Stimulated activated CD4-positive, alpha-beta T cell treated with anti-CD3 and anti-CD28 coated beads, Interleukin-4, amount 100 ng/mL, for 1 hour (primary cell): ENCODE results near the gene CACNA1S.

Experiments used
- DNase-seq: peaks from one replicate; pipeline ENCODE4 v3.0.0-alpha.2; 2020

CACNA1S gene

DNA sequence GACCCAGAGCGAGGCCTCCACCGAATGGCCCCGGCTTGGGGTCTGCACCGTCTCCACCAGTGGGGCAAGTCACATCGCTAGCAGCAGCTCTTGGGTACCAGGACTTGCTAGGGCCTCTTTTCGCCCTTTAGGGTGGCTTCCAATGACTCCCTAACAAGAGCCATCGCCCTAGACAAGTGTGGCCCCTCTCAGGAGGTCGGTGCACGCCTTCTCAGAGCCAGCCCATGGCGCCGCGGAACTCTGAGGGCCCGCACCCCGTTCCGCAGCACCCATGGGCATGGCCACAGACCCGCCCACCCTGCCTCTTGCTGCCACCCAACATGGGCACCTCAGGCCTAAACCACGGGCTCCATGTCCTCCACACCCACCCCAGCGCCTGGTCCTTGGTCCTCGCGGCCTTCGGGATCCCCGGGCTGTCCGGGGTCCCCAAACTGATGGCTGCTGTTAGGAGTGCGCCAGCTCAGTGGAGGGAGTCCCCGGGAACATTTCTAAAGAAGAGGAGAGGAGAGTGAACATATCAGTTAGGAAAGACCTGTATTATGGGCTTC is 3.2 kb upstream of the CACNA1S start:
- DNase-seq: no peak

DNA sequence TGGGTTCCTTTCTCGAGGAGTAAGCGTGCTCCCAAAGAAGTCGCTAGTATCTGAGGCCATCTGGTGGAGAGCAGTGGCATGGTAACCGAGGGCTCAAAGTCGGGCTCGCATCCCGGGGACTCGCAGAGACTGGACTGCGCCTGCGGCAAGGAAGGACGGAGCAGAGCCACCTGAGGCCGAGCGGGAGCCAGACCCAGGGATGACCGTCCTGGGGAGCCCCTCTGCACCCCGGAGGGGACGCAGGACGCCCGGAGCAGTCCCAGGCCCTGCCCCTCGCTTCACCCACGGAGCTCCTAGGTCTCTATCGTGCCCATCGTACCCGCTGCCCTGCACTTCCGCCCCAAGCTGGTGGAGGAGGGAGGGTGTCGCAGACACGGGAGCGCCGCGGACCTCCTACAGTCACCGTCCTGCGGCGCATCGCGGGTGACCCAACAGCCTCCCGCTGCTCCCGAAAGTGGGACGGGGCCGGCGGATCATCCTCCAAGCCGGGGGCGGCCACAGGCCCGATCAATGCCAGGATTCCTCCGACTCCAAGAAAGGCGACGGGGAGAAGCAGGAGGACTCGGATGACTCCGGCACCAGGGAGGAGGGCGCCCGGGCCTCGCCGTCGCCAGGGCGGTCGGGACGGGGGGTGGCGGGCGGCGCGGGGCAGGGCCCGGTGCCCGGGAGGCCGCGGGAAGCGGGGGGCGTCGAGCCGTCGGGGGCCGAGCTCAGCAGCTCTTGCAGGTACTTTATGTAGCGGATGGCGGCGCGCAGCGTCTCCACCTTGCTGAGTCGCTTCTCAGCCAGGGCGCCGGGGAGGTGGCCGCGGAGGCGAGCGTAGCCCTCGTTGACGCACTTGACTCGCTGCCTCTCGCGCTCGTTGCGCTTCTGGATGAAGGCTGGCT is 2.3 kb upstream of the CACNA1S start:
- peak; percentile 71 for DNase-seq

DNA sequence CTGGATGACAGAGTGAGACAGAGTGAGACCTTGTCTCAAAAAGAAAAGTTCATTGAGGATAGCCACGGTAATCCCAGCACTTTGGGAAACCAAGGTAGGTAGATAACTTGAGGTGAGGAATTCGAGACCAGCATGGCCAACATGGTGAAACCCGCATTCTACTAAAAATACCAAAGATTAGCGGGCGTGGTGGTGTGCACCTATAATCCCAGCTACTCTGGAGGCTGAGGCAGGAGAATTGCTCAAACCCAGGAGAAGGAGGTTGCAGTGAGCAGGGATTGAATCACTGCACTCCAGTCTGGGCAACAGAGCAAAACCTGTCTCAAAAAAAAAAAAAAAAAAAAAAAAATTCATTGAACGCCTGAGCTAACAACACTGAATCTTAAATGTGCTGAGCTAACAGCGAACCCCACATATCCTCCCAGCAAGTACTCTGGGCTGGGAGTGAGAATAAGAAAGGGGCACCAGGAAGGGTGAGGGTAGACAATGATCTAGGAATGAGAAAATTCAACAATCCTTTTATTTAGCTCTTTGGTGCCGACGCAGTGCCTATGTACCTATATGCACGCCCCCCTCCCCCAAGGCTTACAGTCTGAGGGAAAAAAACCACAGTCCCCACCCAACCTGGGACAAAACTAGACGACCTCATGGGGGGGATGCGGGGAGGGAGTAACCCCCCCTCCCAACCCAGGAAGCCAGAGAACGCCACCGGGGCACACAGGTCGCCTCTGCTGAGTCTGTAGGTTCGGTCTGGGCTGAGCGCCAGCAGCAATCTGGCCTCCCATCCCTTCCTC is 1.4 kb upstream of the CACNA1S start:
- DNase-seq: no peak

DNA sequence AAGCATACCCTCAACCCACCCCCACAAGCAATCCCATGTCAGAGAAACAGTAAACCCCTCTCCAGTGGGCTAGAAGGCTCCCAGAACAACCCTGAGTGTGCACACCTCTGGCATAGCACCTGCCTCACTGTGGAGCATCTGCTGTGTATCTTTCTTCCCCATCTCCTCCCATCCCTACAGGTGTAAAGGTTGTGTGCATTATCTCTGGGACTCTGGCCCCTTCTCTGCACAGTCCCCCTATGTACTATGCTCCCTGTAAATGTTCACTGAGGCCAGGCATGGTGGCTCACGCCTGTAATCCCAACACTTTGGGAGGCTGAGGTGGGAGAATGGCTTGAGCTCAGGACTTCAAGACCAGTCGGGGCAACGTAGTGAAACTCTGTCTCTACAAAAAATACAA is 700 bp upstream of the CACNA1S start:
- DNase-seq: no peak

DNA sequence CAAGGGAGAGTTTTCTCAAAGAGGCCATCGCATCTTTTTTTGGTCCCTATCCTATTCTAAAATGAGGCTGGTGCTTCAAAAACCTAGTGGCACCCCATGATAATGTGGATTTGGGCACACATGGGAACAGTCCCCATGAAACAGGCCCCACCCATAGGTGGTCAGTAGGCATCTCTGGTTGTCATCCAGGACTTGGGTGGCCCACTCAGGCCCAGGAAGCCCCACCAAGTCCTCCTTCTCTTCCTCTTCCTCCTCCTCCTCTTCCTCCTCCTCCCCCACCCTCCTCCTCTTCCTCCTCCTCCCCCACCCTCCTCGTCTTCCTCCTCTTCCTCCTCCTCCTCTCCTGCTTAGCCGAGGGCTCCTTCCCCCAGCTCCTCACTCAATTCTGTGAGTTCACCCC is 554 bp downstream of the CACNA1S start:
- no peak for DNase-seq

DNA sequence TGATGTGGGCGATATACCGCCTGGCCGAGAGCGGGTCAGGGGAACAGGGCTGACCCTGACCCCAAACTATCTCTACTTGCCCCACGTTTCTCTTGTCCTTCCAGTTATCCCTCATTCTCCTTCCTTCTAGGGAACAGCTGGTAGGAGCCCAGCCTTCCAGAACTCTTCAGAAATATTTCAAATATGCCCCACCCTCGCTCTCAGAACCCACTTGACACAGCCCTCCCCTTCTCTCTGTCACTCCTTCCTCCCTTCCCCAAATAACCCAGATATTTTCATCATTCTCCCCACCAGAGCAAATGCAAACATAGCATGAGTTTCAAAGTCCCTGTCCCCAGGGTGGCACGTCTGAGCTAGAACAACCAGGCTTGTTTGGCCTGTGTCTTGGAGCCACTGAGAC is 1.1 kb downstream of the CACNA1S start:
- DNase-seq: no peak

DNA sequence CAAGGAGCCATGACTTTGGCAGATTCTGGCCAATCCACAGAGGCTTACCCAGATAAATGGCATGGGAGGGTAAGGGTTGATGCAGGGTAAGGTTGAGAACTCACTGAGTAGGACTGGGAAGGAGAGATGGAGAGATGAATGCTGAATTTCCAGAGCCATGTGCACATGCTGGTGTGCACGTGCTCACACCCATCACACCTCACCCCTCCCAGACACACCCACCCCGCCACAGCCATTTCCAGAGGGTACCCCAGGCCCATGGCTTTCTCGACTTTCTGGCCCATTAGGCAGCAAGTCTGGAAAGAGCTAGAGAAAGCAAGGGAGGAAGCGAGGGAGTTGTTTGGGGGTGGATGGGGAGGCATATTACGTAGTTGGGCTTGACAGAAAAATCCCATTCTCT is 1.6 kb downstream of the CACNA1S start:
- no peak for DNase-seq

DNA sequence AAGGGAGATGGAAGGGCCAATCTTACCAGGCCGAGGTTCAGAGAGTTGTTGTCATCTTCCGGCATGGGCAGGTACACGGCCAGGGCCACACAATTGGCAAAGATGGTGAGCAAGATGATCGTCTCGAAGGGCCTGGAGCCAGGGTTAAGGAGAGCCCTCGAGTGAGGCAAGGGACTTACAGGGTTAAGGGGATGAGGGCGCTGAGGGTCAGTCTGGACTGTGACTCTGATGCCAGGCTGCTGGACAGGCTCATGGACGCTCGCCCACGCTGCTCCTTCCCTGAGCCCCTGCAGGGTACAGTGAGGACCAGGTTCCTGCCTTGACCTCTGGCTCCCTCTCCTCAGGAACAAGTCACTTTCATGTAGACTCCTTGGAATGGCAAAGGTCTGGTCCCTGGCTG is 2.1 kb downstream of the CACNA1S start:
- no peak for DNase-seq

DNA sequence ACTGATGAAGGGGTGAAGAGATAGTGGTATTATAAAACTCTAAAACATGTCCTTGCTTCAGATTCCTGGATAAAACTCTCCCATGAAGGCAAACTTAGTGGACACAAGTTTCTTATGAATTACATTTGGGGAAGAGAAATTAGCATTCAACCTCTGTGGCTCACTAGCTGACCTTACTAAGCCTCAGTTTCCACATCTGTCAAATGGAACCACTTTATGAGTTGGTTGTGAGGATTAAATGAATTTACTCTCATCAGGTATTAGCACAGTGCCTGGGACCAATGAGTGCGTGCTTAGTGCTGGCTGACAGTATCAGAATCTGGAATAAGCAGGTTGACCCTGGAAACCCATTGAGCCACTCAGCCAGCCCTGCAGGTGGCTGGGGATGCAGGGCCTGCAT is 2.6 kb downstream of the CACNA1S start:
- DNase-seq: no peak

DNA sequence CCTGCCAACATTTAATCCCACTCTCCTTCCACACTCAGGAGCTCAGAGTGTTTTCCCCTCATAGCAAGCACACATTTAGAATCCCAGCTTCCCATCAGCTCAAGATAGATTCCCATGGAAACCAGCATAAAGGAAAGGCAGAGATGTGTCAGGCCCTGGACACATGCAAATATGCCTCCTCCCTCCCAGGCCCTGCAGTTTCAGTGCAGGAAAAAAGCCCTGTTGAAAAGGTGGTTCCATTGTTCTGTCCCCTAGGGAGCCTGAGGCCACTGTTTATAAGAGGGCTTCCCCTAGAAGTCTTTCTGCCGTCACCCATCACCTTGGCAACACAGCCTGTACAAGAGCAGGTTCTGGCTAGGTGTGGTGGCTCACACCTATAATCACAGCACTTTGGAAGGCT is 3.6 kb downstream of the CACNA1S start:
- no peak for DNase-seq

DNA sequence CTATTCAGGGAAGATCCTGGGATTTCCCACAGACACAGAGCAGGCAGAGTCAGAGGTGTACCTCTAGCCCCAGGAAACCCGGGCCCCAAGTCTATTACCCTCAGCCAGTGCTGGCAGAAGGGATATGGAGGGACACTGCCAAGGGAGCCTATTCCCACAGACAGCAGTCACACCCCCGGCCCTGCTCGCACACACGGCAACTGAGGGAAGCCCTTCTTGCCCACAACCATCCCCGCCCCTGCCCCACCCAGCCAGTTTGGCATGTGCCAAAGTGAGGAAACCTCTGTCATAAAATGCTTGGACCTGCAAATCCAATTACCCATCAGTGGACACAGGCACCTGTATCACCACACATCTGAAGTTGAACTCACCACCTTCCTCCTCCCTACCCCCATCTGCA is 6.5 kb downstream of the CACNA1S start:
- DNase-seq: no peak

DNA sequence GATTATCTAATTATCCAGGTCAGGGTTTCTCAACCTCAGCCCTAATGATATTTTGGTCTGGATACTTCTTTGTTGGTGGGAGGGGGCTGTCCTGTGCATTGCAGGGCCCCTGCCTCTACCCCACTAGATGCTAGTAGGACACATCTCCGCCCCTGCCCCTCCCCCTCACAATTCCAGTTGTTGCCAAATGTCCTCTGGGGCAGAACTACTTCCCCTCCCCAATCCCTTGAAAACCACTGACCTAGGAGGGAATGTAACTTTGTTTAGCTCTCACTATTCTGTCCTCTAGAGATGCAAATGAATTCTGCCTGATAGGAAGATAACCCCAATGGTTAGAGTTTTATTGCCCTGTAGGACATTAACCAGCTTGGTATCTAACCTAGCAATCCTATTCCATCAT is 8.1 kb downstream of the CACNA1S start:
- DNase-seq: no peak

DNA sequence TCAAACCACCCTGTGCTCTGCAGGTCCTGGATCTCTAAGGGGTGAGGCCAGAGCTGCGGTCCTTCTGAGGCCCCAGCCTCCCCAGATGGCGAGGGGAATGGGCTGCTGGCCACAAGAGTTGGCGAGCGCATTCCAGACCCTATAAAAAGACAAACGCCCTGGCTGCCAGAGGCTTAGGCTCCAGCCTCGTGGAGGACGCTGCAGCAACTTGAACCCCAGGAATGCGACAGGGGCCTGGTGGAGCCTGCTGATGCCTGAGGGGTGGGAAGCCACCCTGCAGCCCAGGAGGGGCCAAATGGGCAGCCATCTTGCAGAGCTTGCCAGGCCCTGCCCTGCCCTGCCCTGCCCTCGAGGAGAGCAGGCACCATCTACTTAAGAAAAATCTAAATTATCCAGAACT is 8.6 kb downstream of the CACNA1S start:
- DNase-seq: no peak

DNA sequence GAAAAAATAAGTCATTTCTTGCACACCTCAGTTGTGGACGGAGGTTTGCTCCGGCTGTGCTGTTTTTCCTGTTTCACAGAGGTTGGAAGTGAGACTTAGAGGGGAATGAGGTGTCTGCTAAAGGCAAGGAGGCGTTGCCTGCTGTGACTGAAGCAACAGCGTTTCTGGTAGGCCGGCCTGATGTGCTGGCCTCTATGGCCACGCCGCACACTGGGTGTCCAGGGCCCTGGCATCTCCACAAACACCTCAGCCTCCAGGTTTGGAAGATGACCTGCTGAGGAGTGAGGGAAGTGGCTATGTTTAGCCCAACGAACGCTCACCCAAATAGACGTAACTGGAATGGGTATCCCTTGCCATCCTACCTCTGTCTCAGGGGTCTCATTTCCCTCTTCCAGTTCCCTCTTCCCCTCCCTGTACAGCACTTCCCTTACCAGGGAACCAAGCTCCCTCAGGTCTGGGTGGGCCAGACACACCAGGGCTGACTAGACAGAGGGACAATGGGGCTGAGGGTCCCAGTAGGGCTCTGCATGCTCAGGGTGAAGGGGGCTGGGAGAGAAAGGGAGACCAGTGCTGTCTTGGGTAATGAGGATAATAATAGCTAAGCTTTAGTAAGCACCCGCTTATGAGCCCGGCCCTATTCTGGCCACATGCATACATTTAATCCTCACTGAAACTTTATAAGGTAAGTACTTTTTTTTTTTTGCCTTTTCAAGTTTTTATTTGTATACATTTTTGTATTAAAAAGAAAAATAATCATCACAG is 11.9 kb downstream of the CACNA1S start:
- no peak for DNase-seq

DNA sequence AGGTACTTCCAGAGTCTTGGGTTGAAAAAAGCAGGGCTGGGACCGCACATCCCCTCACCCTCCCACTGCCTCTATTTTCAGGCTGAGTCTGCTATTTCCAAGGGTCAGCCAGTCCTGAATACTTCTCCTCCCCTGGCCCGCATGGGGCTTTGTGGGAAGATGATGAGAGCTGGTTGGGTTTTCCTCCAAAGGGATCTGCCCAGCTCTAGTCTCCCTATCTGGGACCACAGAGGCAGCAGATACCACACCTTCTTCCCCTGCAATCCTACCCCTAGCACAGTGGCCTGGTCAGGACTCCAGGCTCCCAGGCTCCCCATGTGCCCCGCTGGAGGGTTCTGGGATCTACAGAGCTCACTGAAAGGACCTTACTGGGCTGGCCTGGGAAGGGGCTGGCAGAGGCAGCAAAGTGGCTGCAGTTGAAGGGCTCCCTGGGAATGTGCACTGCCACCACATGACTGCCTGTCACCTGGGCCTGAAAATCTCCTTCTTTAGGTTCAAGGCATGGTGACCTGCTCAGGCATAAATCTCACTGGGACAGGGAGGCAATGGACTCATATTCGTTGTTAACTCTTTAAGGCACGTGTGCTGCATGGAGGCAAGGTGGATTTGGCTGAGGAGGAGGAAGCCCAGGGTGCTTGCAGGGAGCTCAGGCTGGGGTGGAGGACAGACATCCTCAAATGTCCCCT is 13.1 kb downstream of the CACNA1S start:
- no peak for DNase-seq

DNA sequence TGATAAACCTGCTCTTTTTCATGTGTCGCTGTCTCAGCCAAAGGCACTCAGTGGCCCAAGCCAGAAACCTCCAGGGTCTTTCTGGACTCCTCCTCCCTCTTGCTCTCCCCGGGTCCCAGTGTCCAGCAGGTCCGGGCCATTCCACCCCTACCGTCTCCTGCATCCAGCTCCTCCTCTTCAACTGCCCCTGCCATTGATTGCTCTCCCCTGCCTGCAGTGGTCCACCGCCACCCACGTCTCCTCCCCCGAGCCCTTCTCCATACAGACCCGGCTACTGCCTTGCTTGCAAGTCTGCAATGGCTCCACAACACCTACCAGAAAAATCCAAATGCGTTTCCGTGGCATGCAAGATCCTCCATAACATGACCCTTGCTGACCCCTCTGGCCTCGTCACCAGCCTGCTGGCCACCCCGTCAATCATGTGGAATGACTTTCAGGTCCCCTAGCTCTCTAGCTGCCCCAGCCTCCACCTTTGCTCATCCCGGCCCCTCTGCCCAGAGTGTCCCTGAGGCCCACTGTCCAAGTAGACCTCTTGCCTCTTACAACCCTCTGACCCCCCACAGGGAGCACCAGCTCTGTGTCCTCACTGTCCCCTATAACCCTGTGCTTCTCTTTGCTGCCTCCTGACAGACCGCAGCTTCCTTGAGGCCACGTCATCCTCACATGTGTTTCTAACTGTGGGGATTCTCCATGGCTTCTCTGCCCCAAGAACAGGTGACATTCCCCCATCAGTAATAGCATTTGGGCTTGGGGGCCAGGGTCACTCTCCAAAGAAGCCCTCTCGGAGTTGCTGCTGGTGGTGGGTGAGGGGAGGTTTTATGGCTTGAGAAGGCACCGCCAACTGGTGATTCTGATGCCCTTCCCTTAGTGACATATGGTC is 15.0 kb downstream of the CACNA1S start:
- DNase-seq: no peak

DNA sequence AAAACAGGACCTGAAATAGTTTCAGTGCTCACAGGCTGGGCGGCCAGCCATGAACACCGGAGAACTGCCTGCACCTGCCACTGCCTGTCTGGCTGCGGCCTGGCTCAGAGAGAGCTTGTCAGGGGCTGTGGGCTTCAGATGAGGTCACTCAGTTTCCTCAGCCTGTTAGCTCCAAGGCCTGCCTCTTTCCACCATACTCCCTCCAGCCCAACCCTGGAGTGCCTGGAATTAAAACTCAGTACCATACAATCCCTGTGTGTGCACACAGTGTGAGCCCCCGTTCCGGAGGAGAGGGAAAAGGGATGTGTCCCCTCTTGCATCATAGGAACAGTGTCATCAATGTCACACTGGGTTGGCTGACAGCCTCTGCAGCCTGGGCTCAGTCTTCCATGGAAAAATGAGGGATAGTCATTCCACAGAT is 16.2 kb downstream of the CACNA1S start:
- DNase-seq: no peak

DNA sequence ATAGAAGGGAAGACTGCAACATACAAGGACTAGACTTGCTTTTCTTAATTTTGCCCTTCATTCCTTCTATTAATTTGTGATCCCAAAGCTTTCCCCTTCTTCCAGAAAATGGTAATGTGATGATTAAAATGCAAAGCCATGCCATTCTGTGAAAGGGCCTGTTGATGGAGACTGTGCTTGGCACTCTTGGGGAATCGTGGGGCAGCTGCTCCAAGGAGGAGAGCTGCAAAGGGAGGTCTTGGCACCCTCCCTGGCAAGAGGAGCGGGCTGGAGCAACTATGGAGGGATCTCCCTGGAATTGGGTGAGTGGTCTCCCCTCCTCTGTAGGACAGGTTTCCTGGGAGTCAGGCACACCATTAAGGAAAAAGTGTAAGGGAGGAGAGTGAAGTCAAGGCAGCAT is 16.6 kb downstream of the CACNA1S start:
- no peak for DNase-seq

DNA sequence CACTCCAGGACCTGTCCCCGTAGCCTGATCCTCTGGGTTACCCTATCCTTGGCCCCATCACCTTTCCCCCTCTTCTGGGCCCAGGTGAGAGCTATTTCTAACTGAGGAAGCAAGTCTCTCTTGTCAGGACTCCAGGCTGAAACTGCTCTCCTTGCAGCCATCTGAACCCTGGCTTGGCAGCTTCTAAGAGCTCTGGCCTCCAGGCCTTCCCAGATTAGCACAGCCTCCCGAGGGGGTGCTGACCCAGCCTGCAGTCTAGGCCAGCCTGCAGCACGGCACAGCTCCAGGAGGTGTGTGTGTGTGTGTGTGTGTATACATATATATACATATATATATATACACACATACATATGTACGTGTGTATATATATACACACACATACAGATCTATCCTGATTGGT is 17.4 kb downstream of the CACNA1S start:
- no peak for DNase-seq

DNA sequence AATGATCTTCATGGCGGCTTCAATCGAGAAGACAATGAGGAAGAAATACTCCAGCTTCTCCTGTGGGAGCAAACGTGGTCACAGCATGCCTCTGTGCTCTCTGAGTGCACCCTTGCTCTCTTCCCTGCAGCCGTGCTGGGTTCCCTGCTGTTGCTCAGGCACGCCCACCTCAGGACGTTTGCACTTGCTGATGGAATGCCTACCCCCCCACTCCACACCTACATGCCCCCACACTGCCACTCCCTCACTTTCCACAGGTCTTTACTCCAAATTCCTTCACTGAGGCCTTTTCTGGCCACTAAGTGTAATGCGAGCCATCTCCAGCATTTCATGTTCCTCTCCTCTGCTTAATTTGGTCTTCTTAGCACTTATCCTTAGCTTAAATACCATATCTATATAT is 18.3 kb downstream of the CACNA1S start:
- DNase-seq: no peak

DNA sequence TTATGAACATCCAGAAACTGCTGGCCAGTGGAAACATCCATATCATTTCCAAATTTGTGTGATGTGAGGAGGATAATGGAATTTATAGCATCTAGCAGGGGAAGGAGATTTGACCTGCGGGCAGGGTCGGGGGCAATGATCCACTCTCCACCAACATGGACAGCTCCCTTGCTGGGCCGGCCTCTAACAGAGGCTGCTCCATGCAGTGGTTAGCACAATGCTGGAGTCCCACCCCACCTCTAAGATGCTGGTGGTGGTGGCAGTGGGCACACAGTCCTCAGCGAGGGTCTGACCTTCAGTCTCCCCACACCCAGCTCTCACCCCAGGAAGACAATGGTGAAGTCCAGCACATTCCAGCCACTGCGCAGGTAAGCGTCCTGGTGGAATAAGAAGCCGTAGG is 18.7 kb downstream of the CACNA1S start:
- no peak for DNase-seq

DNA sequence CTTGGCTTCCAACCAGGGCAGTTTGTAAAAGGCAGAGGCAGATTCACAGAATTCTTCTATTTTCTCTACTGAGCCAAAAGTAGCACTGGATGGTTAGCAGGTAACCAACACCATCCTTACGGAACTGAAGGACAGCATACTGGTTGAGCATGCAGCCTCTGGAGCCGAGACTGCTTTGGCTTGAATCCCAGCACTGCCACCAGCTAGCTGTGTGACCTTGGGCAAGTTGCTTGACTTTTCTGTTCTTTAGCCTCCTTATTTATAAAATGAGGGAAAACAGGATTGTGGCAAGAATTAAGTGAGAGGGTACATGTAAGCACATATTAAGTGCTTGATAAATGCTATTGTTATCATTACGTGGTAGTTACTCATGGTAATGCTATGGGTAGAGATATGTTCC is 19.5 kb downstream of the CACNA1S start:
- no peak for DNase-seq
